GM23338 (cell line): Measurements from ENCODE around the gene CD83. TPM values are rescaled to one million over a fixed set of nuclear protein-coding genes. Genes with fewer than 3 reads are reported as not detected.

ENCODE experiments used
- ATAC-seq: fragments of 200-7000 bp; cut with Tn5 transposase; 3 replicates; pipeline ENCODE4 v1.9.1; 2020
- DNase-seq: peaks from one replicate; pipeline ENCODE4 v3.0.0-alpha.2; 2015; ENCODE audit warnings: low spot score
- H2AFZ ChIP-seq: fragments of 200-600 bp; sonication (generic); 2 replicates; pipeline ENCODE4 v1.8.0; 2016; ENCODE audit warnings: antibody characterized with exemption, mild to moderate bottlenecking, moderate library complexity
- H3F3A ChIP-seq: fragments of 200-600 bp; sonication (generic); replicated peaks from 2 replicates; pipeline ENCODE4 v1.8.0; 2017; ENCODE audit warnings: antibody characterized with exemption, mixed run types, low read depth
- H3K27ac ChIP-seq: fragments of 200-600 bp; sonication (generic); 2 replicates; pipeline ENCODE4 v1.6.1; 2016; ENCODE audit warnings: low read depth
- H3K27me3 ChIP-seq: fragments of 200-600 bp; sonication (generic); 2 replicates; pipeline ENCODE4 v1.8.0; 2016; ENCODE audit warnings: mild to moderate bottlenecking, mixed run types, moderate library complexity; ENCODE audit not compliant: insufficient read depth
- H3K36me3 ChIP-seq: fragments of 200-600 bp; sonication (generic); 2 replicates; pipeline ENCODE4 v1.8.0; 2016; ENCODE audit warnings: mild to moderate bottlenecking; ENCODE audit not compliant: insufficient read depth
- H3K4me1 ChIP-seq: fragments of 200-600 bp; sonication (generic); 2 replicates; pipeline ENCODE4 v1.8.0; 2016; ENCODE audit warnings: mild to moderate bottlenecking, moderate library complexity; ENCODE audit not compliant: insufficient read depth
- H3K4me2 ChIP-seq: fragments of 200-600 bp; sonication (generic); 2 replicates; pipeline ENCODE4 v1.7.1; 2017; ENCODE audit warnings: mixed run types
- H3K4me3 ChIP-seq: fragments of 200-600 bp; sonication (generic); 2 replicates; pipeline ENCODE4 v1.6.1; 2016; ENCODE audit warnings: mixed run types
- H3K79me2 ChIP-seq: fragments of 200-600 bp; sonication (generic); replicated peaks from 2 replicates; pipeline ENCODE4 v1.8.0; 2017; ENCODE audit warnings: mild to moderate bottlenecking; ENCODE audit not compliant: insufficient read depth
- H3K9me2 ChIP-seq: fragments of 200-600 bp; sonication (generic); 2 replicates; pipeline ENCODE4 v1.8.0; 2017; ENCODE audit not compliant: insufficient read depth
- H4K20me1 ChIP-seq: fragments of 200-600 bp; sonication (generic); replicated peaks from 2 replicates; pipeline ENCODE4 v1.8.0; 2017; ENCODE audit warnings: mild to moderate bottlenecking; ENCODE audit not compliant: insufficient read depth
- H3K27ac Mint-ChIP-seq: 2 replicates; pipeline ENCODE4 v1.8.0; 2020; ENCODE audit warnings: inconsistent platforms, mild to moderate bottlenecking, moderate library complexity, mixed read lengths
- H3K27me3 Mint-ChIP-seq: 3 replicates; pipeline ENCODE4 v1.8.0; 2022; ENCODE audit warnings: low read depth, mild to moderate bottlenecking, moderate library complexity, mixed read lengths, inconsistent platforms; ENCODE audit not compliant: insufficient read depth, poor library complexity
- H3K36me3 Mint-ChIP-seq: 3 replicates; pipeline ENCODE4 v1.8.0; 2021; ENCODE audit warnings: low read depth, mild to moderate bottlenecking, inconsistent platforms, moderate library complexity, mixed read lengths
- H3K4me1 Mint-ChIP-seq: 3 replicates; pipeline ENCODE4 v1.8.0; 2020; ENCODE audit warnings: mild to moderate bottlenecking, inconsistent platforms, mixed read lengths
- H3K4me3 Mint-ChIP-seq: 3 replicates; pipeline ENCODE4 v1.8.0; 2021; ENCODE audit warnings: moderate library complexity, mild to moderate bottlenecking, inconsistent platforms, mixed read lengths
- H3K9me3 Mint-ChIP-seq: 3 replicates; pipeline ENCODE4 v1.8.0; 2020; ENCODE audit warnings: moderate library complexity, mild to moderate bottlenecking, inconsistent platforms, mixed read lengths
- CREB1 ChIP-seq: fragments of 250-450 bp; sonication (Bioruptor Pico); IDR thresholded peaks from 2 replicates; pipeline ENCODE4 v1.5.0; 2020; ENCODE audit warnings: low read depth, mild to moderate bottlenecking, moderate library complexity
- CTCF ChIP-seq, 2 experiments: fragments of 200-600 bp in 1 of 2; sonication (generic) in 1 of 2; conservative IDR thresholded peaks; 2 replicates each; pipeline versions ENCODE4 v1.5.1 to v1.6.1; 2016 to 2017; ENCODE audit warnings: antibody characterized with exemption in 2 of 2, low read depth in 2 of 2, mild to moderate bottlenecking in 2 of 2, moderate library complexity in 1 of 2
- ETS1 ChIP-seq: IDR thresholded peaks from 2 replicates; pipeline ENCODE4 v1.6.1; 2016; ENCODE audit warnings: antibody characterized with exemption
- EZH2 ChIP-seq: fragments of 200-600 bp; sonication (generic); IDR thresholded peaks from one replicate; pipeline ENCODE4 v1.8.0; 2017; ENCODE audit warnings: antibody characterized with exemption, mild to moderate bottlenecking, low read depth; ENCODE audit not compliant: unreplicated experiment
- EZH2phosphoT487 ChIP-seq: fragments of 200-600 bp; sonication (generic); IDR thresholded peaks from one replicate; pipeline ENCODE4 v1.8.1; 2018; ENCODE audit warnings: antibody characterized with exemption; ENCODE audit not compliant: unreplicated experiment
- JUNB ChIP-seq: IDR thresholded peaks from one replicate; pipeline ENCODE4 v1.6.1; 2016; ENCODE audit warnings: antibody characterized with exemption; ENCODE audit not compliant: unreplicated experiment
- NANOG ChIP-seq: IDR thresholded peaks from 2 replicates; pipeline ENCODE4 v1.6.1; 2016; ENCODE audit warnings: antibody characterized with exemption, borderline replicate concordance
- POLR2AphosphoS5 ChIP-seq: IDR thresholded peaks from 2 replicates; pipeline ENCODE4 v1.6.1; 2016; ENCODE audit warnings: antibody characterized with exemption, low read depth
- REST ChIP-seq: IDR thresholded peaks from one replicate; pipeline ENCODE4 v1.6.1; 2018; ENCODE audit warnings: antibody characterized with exemption; ENCODE audit not compliant: unreplicated experiment
- STAT1 ChIP-seq: IDR thresholded peaks from one replicate; pipeline ENCODE4 v1.6.1; 2016; ENCODE audit warnings: antibody characterized with exemption; ENCODE audit not compliant: unreplicated experiment
- ZNF114 ChIP-seq: fragments of 250-450 bp; sonication (Bioruptor Pico); IDR thresholded peaks from 2 replicates; pipeline ENCODE4 v1.5.0; 2020; ENCODE audit warnings: mild to moderate bottlenecking, moderate library complexity
- ZNF331 ChIP-seq: fragments of 250-450 bp; sonication (Bioruptor Pico); IDR thresholded peaks from 2 replicates; pipeline ENCODE4 v1.5.0; 2020; ENCODE audit warnings: low read depth, mild to moderate bottlenecking, moderate library complexity
- ZNF462 ChIP-seq: fragments of 250-450 bp; sonication (Bioruptor Pico); IDR thresholded peaks from 2 replicates; pipeline ENCODE4 v1.5.0; 2020; ENCODE audit warnings: mild to moderate bottlenecking, moderate library complexity
- polyA plus RNA-seq: library from polyadenylated mRNA; unstranded; fragments of >200 nt; fragmentation: Nextera tagmentation; extraction: Ambion mirVana; gene quantifications from 2 replicates; pipeline ENCODE4 v1.2.1, GENCODE V29; 2016
- total RNA-seq: library from RNA; depleted of rRNA; stranded (reverse); fragments of >200 nt; shearing (Covaris generic); gene quantifications from 2 replicates; pipeline ENCODE4 v1.2.3, GENCODE V29; 2014

CD83 gene
- total and polyA plus RNA-seq, 2 experiments from 2014 or later, result 8.1 to 13.2 TPM

GRCh38 chr6:14149739-14150130, 32.2 kb downstream of the CD83 start:
- Histone ChIP-seq H4K20me1 (no peaks in the 10 kb centered on the region), H3K79me2 (no peaks in the 10 kb centered on the region), H3K27me3 (no peaks in the 10 kb centered on the region), H3K4me3 (no peak overlapping the region), H3F3A (no peaks in the 10 kb centered on the region), H3K4me1 (no peaks in the 10 kb centered on the region; the same call in 1 of the 2 replicates), H3K4me2 (no peak overlapping the region), H2AFZ (no peak overlapping the region), H3K27ac (no peak overlapping the region), H3K36me3 (no peaks in the 10 kb centered on the region), H3K9me2 (no peaks in the 10 kb centered on the region)
- H3K27me3 Mint-ChIP-seq, result peaks cover 6% of the 10 kb centered on the region
- no peaks in the 10 kb centered on the region; the same call in 2 of the 3 replicates for H3K9me3 Mint-ChIP-seq
- no peak overlapping the region for H3K27ac Mint-ChIP-seq
- no peaks in the 10 kb centered on the region; the same call in 2 of the 3 replicates for H3K36me3 Mint-ChIP-seq
- DNase-seq (no peak), ATAC-seq (no peak)
- TF ChIP-seq ETS1 (no peak), CREB1 (CRISPR knock-in tag) (no peak), JUNB (no peak), ZNF114 (CRISPR knock-in tag) (no peak), ZNF331 (no peak), STAT1 (no peak), REST (no peak), CTCF (conservative IDR thresholded peaks at IDR 0.05; ENCODE audit: low read depth in 2 of 2) (no peak), NANOG (no peak), ZNF462 (no peak), POLR2AphosphoS5 (no peak), EZH2phosphoT487 (no peak), EZH2 (no peak)
- H3K4me3 Mint-ChIP-seq, result no peak overlapping the region
- H3K4me1 Mint-ChIP-seq, result peaks cover 6% of the 10 kb centered on the region
